Measurements from ENCODE around the gene GJA4.

GJA4 gene

DNA sequence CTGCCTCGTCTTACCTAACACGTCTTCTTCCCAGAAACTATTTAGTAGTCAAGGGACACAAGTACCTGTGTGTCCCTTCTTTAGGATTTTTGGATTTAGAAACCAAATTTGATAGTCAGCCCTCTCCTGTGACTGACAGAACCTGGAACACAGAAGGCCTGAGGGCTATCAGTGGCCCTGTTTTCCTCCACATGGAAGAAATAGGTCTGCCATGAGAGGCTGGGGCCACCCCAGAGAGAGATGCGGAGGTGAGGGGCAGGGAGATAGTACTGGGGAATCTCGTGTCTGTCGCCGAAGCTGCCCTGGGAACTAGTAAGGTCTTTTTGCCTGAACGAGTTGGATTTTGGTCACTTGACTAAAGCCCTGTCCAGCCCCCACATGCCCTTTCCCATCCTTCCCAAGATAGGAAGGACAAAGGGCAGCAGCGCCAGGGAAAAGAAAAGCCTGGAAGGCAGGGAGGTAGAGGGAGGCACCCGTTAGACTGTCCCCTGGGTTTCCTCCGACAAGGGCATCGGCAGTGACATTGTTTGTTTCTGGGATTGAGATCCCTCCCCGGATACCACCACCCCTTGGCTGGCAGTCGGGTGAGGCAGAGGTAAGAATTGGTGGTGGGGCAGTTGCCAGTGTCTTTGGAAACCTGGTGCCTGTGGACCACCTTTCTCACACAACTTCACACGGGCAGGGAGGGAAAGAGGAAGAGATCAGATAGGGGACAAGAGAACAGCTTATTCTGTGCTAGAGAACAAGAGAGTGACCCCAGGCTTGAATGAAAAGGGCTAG is 46.9 kb downstream of the GJA4 start:
- no peak for DNase-seq (ENCODE audit: low spot score)

DNA sequence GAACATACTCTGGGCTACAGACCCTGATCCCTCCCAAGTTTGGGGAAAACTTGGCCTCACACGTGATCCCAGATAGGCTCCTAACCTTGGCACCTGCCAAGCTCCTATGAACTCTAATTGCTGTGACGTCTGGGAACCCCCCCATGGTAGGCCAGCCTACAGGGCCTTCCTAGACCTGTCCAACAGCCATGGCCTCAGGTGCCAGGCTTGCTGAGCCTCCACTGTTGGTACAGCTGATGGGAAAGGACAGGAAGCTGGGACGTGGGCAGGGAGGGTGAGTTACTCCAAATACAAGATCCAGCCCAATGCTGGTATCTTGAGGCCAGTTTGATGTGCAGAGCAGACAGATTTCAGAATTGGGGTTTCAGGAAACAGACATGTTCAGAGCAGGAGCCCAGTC is 47.6 kb downstream of the GJA4 start:
- no peak for DNase-seq (ENCODE audit: low spot score)

DNA sequence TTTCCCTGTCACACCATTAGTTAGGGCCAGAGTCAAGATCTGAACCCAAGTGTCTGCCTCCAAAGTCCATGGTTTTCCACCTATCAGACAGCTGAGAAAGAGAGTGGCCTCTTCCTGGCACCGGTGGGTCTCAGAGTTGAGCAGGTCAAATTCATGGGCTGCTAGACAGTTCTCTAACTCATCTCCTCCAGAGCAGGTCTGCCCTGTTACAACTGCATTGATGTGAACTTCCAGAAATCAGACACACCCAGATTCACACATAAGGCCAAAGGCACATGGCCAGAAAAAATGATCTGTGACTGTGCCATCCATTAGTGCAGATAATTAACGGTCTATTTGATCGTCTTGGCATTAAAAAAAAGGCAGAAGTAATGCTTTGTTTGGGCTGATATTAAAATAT is 49.3 kb downstream of the GJA4 start:
- no peak for DNase-seq (ENCODE audit: low spot score)

DNA sequence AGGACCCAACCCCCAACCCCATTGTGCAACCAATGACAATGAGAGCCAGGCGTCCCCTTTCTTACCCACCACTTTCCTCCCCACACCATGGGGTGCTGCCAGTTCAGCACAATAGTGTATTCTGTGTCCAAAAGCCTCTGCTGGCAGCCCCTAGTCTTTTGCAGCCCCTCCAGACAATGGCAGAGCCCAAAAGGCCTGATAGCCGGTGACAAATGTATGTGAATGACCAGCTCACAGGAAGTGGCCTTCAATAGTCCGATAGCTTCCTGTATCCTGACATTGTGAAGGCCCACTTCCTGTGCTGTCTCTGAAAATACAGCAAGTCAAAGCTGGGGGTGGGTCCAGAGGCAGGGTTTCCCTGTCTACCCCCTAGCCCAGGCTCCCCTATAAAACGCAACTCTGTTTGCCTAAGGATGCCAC is 50.2 kb downstream of the GJA4 start:
- no peak for DNase-seq (ENCODE audit: low spot score)

DNA sequence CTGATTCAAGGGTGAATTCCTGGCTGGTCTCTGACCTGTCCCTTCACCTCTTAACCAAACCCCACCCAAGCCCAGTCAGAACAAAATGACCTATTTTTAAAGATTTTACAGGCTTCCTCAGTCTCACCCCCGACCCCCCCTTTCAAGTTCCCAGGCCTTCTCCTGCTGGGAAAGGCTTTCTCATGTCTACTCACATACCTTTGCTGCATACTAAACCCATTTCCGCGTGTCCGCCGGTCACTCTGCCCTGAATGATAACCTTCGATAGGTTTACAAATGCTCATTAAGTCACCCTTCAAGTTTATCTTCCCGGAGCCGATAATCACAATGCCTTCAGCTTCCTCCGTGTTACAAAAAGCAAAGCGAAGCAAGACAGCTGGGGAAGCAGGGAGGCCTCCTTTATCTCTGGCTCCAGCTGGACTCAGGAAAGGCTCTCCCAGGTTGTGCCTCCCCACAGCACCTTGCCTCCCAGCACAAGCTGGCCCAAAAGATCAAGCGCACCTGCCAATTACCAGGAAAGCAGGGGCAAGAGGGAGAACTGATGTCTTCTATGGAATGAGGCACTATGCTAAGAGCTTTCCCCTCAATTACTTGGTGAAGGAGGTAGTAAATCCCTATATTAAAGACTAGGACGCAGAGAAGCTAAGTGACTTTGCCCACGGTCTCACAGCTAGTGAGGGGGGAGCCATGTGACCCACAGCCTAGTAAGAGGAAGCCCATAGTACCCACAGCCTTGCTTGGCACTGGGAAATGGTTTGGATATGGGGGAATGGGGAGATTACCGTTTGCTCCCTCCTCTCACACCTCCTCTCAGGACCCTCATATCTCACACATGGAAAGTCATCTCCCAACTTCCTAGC is 50.8 kb downstream of the GJA4 start:
- DNase-seq (ENCODE audit: low spot score), result no peak

DNA sequence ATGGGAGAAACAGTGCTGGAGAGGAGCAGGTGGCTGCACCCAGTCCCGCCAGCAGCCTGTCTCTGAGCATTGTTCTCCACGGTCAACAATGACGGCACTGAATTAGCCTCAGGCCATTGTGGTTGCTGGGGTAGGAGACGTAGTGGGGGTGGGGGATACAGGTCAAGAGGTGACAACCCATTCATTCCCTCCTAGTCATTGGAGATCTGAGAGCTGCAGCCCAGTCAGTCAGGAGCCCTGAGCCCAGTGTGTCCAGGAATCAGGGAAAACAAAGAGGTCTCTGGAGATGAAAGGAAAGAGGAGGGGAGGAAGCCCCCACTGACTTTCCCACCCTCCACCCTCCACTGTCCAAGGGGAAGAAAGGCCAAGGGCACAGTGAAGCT is 51.4 kb downstream of the GJA4 start:
- no peak for DNase-seq (ENCODE audit: low spot score)
